Mammary epithelial cell (primary cell): ENCODE results near the gene FIZ1.

Source experiments
- EZH2 ChIP-seq: IDR thresholded peaks from 2 replicates; pipeline ENCODE4 v1.6.1; 2012; ENCODE audit warnings: low read length, inconsistent platforms, borderline replicate concordance
- TF ChIP-seq, protein P1 (sequence below), 2 donors: IDR thresholded peaks in 1 of 2; conservative IDR thresholded peaks in 1 of 2; 2 replicates each; pipeline ENCODE4 v1.5.1; 2011 to 2012; ENCODE audit warnings: inconsistent platforms in 2 of 2, low read length in 2 of 2, mild to moderate bottlenecking in 2 of 2, control low read depth in 1 of 2, low read depth in 1 of 2; ENCODE audit not compliant: insufficient read depth in 1 of 2; ENCODE audit errors: extremely low read depth in 1 of 2

DNA sequence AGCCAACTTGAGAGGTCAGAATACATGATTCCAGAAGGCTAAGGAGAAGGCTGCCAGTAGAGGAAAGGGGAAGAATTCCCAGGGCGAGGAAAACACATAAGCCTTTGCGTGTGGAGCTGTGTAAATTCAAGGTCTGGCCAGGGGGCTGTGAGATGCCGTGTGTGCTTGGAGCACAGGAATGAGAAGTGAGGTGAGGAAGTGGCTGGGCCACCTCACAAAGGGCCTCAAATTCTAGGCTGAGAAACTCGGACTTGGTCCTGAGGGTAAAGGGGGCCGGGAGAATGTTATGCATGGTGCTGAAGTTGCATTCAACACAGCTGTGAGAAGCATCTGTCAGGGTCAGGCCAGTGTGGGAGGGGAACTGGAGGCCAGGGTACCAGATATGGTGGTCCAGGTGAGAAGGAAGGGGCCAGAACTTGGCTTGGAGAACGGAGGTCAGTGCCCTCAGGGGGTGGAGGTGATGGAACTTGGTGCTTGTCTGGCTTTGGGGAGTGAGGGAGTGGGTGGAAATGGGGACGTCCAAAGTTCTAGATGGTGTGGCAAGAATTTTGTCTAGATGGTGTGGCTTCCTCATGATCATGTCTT, 36.6 kb upstream of the FIZ1 start:
- TF ChIP-seq EZH2, result no peak
- TF ChIP-seq, protein P1, sequence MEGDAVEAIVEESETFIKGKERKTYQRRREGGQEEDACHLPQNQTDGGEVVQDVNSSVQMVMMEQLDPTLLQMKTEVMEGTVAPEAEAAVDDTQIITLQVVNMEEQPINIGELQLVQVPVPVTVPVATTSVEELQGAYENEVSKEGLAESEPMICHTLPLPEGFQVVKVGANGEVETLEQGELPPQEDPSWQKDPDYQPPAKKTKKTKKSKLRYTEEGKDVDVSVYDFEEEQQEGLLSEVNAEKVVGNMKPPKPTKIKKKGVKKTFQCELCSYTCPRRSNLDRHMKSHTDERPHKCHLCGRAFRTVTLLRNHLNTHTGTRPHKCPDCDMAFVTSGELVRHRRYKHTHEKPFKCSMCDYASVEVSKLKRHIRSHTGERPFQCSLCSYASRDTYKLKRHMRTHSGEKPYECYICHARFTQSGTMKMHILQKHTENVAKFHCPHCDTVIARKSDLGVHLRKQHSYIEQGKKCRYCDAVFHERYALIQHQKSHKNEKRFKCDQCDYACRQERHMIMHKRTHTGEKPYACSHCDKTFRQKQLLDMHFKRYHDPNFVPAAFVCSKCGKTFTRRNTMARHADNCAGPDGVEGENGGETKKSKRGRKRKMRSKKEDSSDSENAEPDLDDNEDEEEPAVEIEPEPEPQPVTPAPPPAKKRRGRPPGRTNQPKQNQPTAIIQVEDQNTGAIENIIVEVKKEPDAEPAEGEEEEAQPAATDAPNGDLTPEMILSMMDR (conservative IDR thresholded peaks at IDR 0.05 in 1 of 2, IDR thresholded peaks at IDR 0.05 in 1 of 2; ENCODE audit: extremely low read depth in 1 of 2, insufficient read depth in 1 of 2, low read depth in 1 of 2, low read length in 2 of 2), result no peak
